ENCODE measurements around the gene DPM1. TPM values are rescaled to one million over a fixed set of nuclear protein-coding genes. Genes with fewer than 3 reads are reported as not detected.

Gene DPM1
- total and polyA plus RNA-seq, 2 donors (not counting 3 experiments of a cell fraction or from before 2014, with no cell fraction given): 33.9 to 41.9 TPM

DNA sequence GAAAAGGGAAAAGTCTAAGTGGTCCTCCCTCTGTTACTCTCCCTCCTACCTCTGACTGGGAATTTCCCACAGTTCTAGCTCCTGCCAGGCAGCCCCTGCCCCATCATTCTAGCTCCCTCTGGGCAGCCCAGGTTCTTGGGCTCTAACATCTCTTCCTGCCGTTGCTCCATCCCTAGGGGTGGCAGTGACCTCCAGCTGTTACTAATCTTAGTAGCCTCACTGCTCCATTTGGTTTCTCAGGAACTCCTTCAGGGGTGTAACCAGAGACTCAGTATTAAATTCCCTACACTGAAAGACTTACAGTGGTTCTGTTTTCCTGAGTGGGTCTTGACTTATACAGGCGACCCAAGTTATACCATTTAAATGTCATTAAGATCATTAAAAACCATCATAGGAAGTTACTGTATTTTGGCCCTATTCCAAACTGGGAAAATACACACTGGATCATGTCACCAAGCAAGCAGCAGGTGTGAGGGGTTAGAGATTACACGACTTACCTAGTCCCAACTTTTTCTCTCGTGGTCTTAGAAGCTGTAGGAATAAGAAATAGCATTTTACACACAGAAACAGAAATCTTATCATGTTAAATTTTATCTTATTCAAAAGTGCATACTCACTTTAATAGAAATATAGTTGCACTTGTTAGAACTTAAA lies 10.1 kb downstream of the DPM1 start:
- no peak for TF ChIP-seq EZH2 (IDR thresholded peaks at IDR 0.05; ENCODE audit: borderline replicate concordance, low read depth, low read length, severe bottlenecking)
- ChIA-PET CTCF (interaction anchor here (0.8 kb wide), 1 partner anchor 154 kb away, joined by 3 read pairs; the partner anchor contains the start of gene BCAS4), POLR2A (no interaction called here)
- BruUV-seq (replicated peaks): no TSS peak
- H3K9me1 ChIP-seq (replicated peaks; ENCODE audit: control insufficient read depth, extremely low read depth, insufficient read depth, low read length): no peaks in the 10 kb centered on the region
- H3K9ac ChIP-seq (replicated peaks; ENCODE audit: extremely low read depth, insufficient read depth, low read length): no peak overlapping the region
- H3K4me1 ChIP-seq (ENCODE audit: control insufficient read depth, extremely low read depth, insufficient read depth, low read length): no peaks in the 10 kb centered on the region
- H2AFZ ChIP-seq (ENCODE audit: low read depth, low read length): no peak overlapping the region
- no peak overlapping the region for H3K4me2 ChIP-seq (ENCODE audit: insufficient read depth, low read length)
- no peaks in the 10 kb centered on the region for H4K20me1 ChIP-seq (replicated peaks; ENCODE audit: control insufficient read depth, extremely low read depth, insufficient read depth, low read length)
- peaks cover 21% of the 10 kb centered on the region for H3K79me2 ChIP-seq (ENCODE audit: control insufficient read depth, insufficient read depth, low read length)
- no peak overlapping the region for H3K27ac ChIP-seq (ENCODE audit: insufficient read depth, low read depth, low read length)
- intact Hi-C loops (cut with micrococcal nuclease): no loop called here
- dilution Hi-C loops (cut with MboI; ENCODE audit: extremely low pct_ligation_motif_present, low sequenced_read_pairs): no loop called here
- H3K9me3 ChIP-seq (replicated peaks; ENCODE audit: control insufficient read depth, insufficient read depth, low read length): no peaks in the 10 kb centered on the region
- no peak for DNase-seq (ENCODE audit: low read depth, low spot score)
- H3K36me3 ChIP-seq (ENCODE audit: control insufficient read depth in 2 of 2, extremely low read depth in 1 of 2, insufficient read depth in 2 of 2, low read length in 2 of 2): peaks cover 20 to 34% of the 10 kb centered on the region in 2 experiments
- H3K27me3 ChIP-seq (ENCODE audit: control insufficient read depth in 2 of 2, insufficient read depth in 2 of 2, low read length in 2 of 2): no peaks in the 10 kb centered on the region
- H3K4me3 ChIP-seq (replicated peaks in 1 of 3; ENCODE audit: insufficient read depth in 1 of 3, low read depth in 1 of 3, low read length in 3 of 3): no peak overlapping the region
- no peak for FAIRE-seq

DNA sequence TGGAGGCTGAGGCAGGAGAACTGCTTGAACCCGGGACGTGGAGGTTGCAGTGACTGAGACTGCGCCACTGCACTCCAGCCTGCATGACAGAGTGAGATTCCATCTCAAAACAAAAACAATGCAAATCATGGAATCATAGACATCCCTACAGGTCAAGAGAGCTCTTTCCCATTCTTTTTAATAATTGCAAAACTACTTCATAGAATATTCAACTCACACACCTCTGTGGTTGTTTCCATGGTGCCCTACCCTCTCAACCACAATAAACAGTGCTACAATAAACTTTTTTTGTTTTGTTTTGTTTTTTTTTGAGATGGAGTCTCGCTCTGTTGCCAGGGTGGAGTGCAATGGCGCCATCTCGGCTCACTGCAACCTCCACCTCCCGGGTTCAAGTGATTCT lies 15.3 kb downstream of the DPM1 start:
- no peaks in the 10 kb centered on the region for H3K9me3 ChIP-seq (replicated peaks; ENCODE audit: control insufficient read depth, insufficient read depth, low read length)
- H3K27me3 ChIP-seq (ENCODE audit: control insufficient read depth in 2 of 2, insufficient read depth in 2 of 2, low read length in 2 of 2): no peaks in the 10 kb centered on the region
- TF ChIP-seq EZH2 (IDR thresholded peaks at IDR 0.05; ENCODE audit: borderline replicate concordance, low read depth, low read length, severe bottlenecking) (no peak), GATA2 (IDR thresholded peaks at IDR 0.05; ENCODE audit: insufficient read depth, insufficient read length, low read depth, low read length) (no peak), POLR2A (IDR thresholded peaks at IDR 0.05; ENCODE audit: low read depth, low read length) (no peak), FOS (IDR thresholded peaks at IDR 0.05; ENCODE audit: borderline replicate concordance, insufficient read depth, low read length) (no peak), POLR2AphosphoS5 (IDR thresholded peaks at IDR 0.05; ENCODE audit: insufficient read depth, low read depth, low read length) (no peak), JUN (IDR thresholded peaks at IDR 0.05; ENCODE audit: borderline replicate concordance, insufficient read depth, insufficient read length, low read depth) (no peak), MYC (IDR thresholded peaks at IDR 0.05; ENCODE audit: low read depth, low read length) (no peak)
- TF ChIP-seq, protein P1, sequence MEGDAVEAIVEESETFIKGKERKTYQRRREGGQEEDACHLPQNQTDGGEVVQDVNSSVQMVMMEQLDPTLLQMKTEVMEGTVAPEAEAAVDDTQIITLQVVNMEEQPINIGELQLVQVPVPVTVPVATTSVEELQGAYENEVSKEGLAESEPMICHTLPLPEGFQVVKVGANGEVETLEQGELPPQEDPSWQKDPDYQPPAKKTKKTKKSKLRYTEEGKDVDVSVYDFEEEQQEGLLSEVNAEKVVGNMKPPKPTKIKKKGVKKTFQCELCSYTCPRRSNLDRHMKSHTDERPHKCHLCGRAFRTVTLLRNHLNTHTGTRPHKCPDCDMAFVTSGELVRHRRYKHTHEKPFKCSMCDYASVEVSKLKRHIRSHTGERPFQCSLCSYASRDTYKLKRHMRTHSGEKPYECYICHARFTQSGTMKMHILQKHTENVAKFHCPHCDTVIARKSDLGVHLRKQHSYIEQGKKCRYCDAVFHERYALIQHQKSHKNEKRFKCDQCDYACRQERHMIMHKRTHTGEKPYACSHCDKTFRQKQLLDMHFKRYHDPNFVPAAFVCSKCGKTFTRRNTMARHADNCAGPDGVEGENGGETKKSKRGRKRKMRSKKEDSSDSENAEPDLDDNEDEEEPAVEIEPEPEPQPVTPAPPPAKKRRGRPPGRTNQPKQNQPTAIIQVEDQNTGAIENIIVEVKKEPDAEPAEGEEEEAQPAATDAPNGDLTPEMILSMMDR (IDR thresholded peaks at IDR 0.05; ENCODE audit: extremely low read depth in 1 of 2, insufficient read depth in 1 of 2, low read depth in 1 of 2, low read length in 2 of 2): no peak
- TF ChIP-seq, protein P2, sequence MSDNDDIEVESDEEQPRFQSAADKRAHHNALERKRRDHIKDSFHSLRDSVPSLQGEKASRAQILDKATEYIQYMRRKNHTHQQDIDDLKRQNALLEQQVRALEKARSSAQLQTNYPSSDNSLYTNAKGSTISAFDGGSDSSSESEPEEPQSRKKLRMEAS (IDR thresholded peaks at IDR 0.05; ENCODE audit: insufficient read depth, insufficient read length): no peak
- no peaks in the 10 kb centered on the region for H3K4me1 ChIP-seq (ENCODE audit: control insufficient read depth, extremely low read depth, insufficient read depth, low read length)
- dilution Hi-C loops (cut with MboI; ENCODE audit: extremely low pct_ligation_motif_present, low sequenced_read_pairs) (no loop called here), intact Hi-C loops (cut with micrococcal nuclease) (no loop called here)
- H3K9ac ChIP-seq (replicated peaks; ENCODE audit: extremely low read depth, insufficient read depth, low read length): no peak overlapping the region
- FAIRE-seq: no peak
- H4K20me1 ChIP-seq (replicated peaks; ENCODE audit: control insufficient read depth, extremely low read depth, insufficient read depth, low read length): no peaks in the 10 kb centered on the region
- no peak overlapping the region for H3K4me3 ChIP-seq (replicated peaks in 1 of 3; ENCODE audit: insufficient read depth in 1 of 3, low read depth in 1 of 3, low read length in 3 of 3)
- peaks cover 16 to 26% of the 10 kb centered on the region in 2 experiments for H3K36me3 ChIP-seq (ENCODE audit: control insufficient read depth in 2 of 2, extremely low read depth in 1 of 2, insufficient read depth in 2 of 2, low read length in 2 of 2)
- no peak overlapping the region for H2AFZ ChIP-seq (ENCODE audit: low read depth, low read length)
- H3K4me2 ChIP-seq (ENCODE audit: insufficient read depth, low read length): no peak overlapping the region
- H3K79me2 ChIP-seq (ENCODE audit: control insufficient read depth, insufficient read depth, low read length): no peaks in the 10 kb centered on the region
- no TSS peak for BruUV-seq (replicated peaks)
- no peak overlapping the region for H3K27ac ChIP-seq (ENCODE audit: insufficient read depth, low read depth, low read length)
- CTCF ChIA-PET: interaction anchor here (1.3 kb wide), 1 partner anchor 15 kb away, joined by 3 read pairs; the partner anchor contains the start of genes DPM1 and MOCS3
- DNase-seq (ENCODE audit: low read depth, low spot score): no peak
- POLR2A ChIA-PET: no interaction called here
- H3K9me1 ChIP-seq (replicated peaks; ENCODE audit: control insufficient read depth, extremely low read depth, insufficient read depth, low read length): no peaks in the 10 kb centered on the region
